GM19395 (cell line): ENCODE measurements around the gene PIGX.
"Not testable (repeated sequence)": the region's sequence is repeated elsewhere in the genome, so short reads cannot be mapped to it uniquely, and the experiment has no call there.

Source experiments
- ATAC-seq: cut with Tn5 transposase; IDR thresholded peaks from one replicate; pipeline ENCODE4 v1.9.1; 2021; ENCODE audit warnings: mild to moderate bottlenecking, moderate library complexity; ENCODE audit not compliant: unreplicated experiment

Gene PIGX

GRCh38 chr3:196700801-196701200, 11.4 kb upstream of the PIGX start:
- no peak for ATAC-seq

- no peak for ATAC-seq
Measured at GRCh38 chr3:196706327-196706726, 5.8 kb upstream of the PIGX start.

GRCh38 chr3:196706731-196707130, 5.4 kb upstream of the PIGX start:
- no peak for ATAC-seq

GRCh38 chr3:196707566-196707965, 4.6 kb upstream of the PIGX start:
- ATAC-seq, result no peak

- ATAC-seq, result no peak
Measured at GRCh38 chr3:196708467-196708866, 3.7 kb upstream of the PIGX start.

GRCh38 chr3:196712514-196713413, 587 bp downstream of the PIGX start:
- ATAC-seq, result peak; percentile 49

- peak; percentile 38 for ATAC-seq
Measured at GRCh38 chr3:196717162-196717561, 5.0 kb downstream of the PIGX start.

GRCh38 chr3:196721097-196721496, 8.9 kb downstream of the PIGX start:
- no peak for ATAC-seq

- ATAC-seq, result no peak
Measured at GRCh38 chr3:196726788-196727675, 14.9 kb downstream of the PIGX start.

- ATAC-seq, result no peak
Measured at GRCh38 chr3:196735751-196736150, 23.6 kb downstream of the PIGX start.

- ATAC-seq, result no peak
Measured at GRCh38 chr3:196736670-196737374, 24.6 kb downstream of the PIGX start.

- no peak for ATAC-seq
Measured at GRCh38 chr3:196737655-196738054, 25.5 kb downstream of the PIGX start.

- ATAC-seq, result peak; percentile 79
Measured at GRCh38 chr3:196739671-196740480, 27.7 kb downstream of the PIGX start, which contains the start of gene PAK2. Gene PAK2 (plus strand): TSS chr3:196739857. CDS start chr3:196782647, 42,790 bp downstream.

- ATAC-seq, result peak; percentile 14
Measured at GRCh38 chr3:196740481-196741248, 28.5 kb downstream of the PIGX start.

GRCh38 chr3:196741249-196741889, 29.2 kb downstream of the PIGX start:
- ATAC-seq, result no peak

- not testable (repeated sequence) for ATAC-seq
Measured at GRCh38 chr3:196743569-196743968, 31.4 kb downstream of the PIGX start.

GRCh38 chr3:196749125-196749524, 36.9 kb downstream of the PIGX start:
- no peak for ATAC-seq

GRCh38 chr3:196753201-196753600, 41.0 kb downstream of the PIGX start:
- ATAC-seq, result no peak
